GM20431 (cell line): ENCODE results near the gene TPH1.

Experiments used
- in situ Hi-C: fragments of 300-500 bp; cut with MseI, MboI; formaldehyde crosslinking; loops from one replicate; pipeline ENCODE4 v1.15.0; 2020; ENCODE audit warnings: low sequenced_read_pairs; ENCODE audit not compliant: unreplicated experiment

Gene TPH1

GRCh38 chr11:18046116-18046777, at the start of gene TPH1:
TSS of gene TPH1 (minus strand) at chr11:18046269. CDS start at chr11:18040762, 5,507 bp downstream.
- in situ Hi-C loops, result no loop called here

- in situ Hi-C loops, result no loop called here
Measured at GRCh38 chr11:18093959-18094358, 47.9 kb upstream of the TPH1 start.

- in situ Hi-C loops, result no loop called here
Measured at GRCh38 chr11:18091731-18092130, 45.7 kb upstream of the TPH1 start.

- in situ Hi-C loops, result no loop called here
Measured at GRCh38 chr11:18088966-18089365, 42.9 kb upstream of the TPH1 start.

- in situ Hi-C loops, result no loop called here
Measured at GRCh38 chr11:18088366-18088765, 42.3 kb upstream of the TPH1 start.

GRCh38 chr11:18081551-18081950, 35.5 kb upstream of the TPH1 start:
- in situ Hi-C loops, result no loop called here

GRCh38 chr11:18080451-18080850, 34.4 kb upstream of the TPH1 start:
- in situ Hi-C loops, result no loop called here

GRCh38 chr11:18078909-18079308, 32.8 kb upstream of the TPH1 start:
- in situ Hi-C loops, result no loop called here

- in situ Hi-C loops, result no loop called here
Measured at GRCh38 chr11:18075444-18075843, 29.4 kb upstream of the TPH1 start.

GRCh38 chr11:18071098-18071705, 25.1 kb upstream of the TPH1 start:
- in situ Hi-C loops, result no loop called here

GRCh38 chr11:18067372-18067771, 21.3 kb upstream of the TPH1 start:
- in situ Hi-C loops, result no loop called here

GRCh38 chr11:18066626-18067025, 20.6 kb upstream of the TPH1 start:
- in situ Hi-C loops, result no loop called here

GRCh38 chr11:18065572-18065971, 19.5 kb upstream of the TPH1 start:
- in situ Hi-C loops, result no loop called here

- in situ Hi-C loops, result no loop called here
Measured at GRCh38 chr11:18064450-18065054, 18.5 kb upstream of the TPH1 start.

- in situ Hi-C loops, result no loop called here
Measured at GRCh38 chr11:18063862-18064434, 17.9 kb upstream of the TPH1 start.

GRCh38 chr11:18063125-18063524, 17.1 kb upstream of the TPH1 start:
- in situ Hi-C loops, result no loop called here

- in situ Hi-C loops, result no loop called here
Measured at GRCh38 chr11:18061351-18061750, 15.3 kb upstream of the TPH1 start.

- in situ Hi-C loops, result no loop called here
Measured at GRCh38 chr11:18056561-18057181, 10.6 kb upstream of the TPH1 start.

GRCh38 chr11:18054511-18055103, 8.5 kb upstream of the TPH1 start:
- in situ Hi-C loops, result no loop called here

GRCh38 chr11:18050848-18051247, 4.8 kb upstream of the TPH1 start:
- in situ Hi-C loops, result no loop called here
